Measurements from ENCODE around the gene P4HA2.

P4HA2 gene

DNA sequence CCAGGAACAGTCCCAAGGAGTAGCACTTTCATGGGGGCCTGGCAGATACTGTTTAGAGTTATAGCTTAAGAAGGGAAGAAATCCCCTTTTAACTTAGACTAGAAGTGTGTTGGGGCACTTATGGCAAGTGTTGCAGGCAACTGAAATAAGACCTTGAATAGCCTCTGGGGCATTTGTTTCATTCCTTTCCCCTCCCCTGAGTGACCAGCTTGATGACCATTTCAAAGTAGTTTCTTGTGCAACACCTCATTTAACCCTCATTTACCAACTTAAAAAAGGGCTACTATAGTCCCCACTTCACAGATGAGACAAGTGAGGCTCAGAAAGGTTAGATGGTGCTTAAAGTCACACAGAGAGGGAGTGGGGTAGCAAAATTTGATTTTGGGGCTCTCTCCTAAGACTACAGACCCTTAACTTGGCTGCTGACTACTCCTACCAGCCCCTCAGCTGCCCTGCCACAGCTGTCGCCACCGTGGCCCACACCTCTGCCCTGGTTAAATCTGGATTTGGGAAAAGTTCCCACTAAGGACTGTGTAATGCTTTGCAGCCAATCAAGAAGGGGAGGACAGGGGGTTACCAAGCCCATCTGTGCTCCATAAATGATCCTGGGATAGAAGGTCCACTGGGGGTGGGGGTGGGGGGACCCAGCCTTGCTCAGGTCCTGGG lies 35.4 kb upstream of the P4HA2 start:
- no peak for DNase-seq (ENCODE audit: low read depth)
- TF ChIP-seq CTCF (IDR thresholded peaks at IDR 0.05; ENCODE audit: low read length, missing control alignments): no peak
- H3K4me3 ChIP-seq (replicated peaks; ENCODE audit: low read depth, low read length): no peak overlapping the region

GRCh38 chr5:132261881-132262845 lies 34.5 kb upstream of the P4HA2 start:
- DNase-seq (ENCODE audit: low read depth): no peak
- H3K4me3 ChIP-seq (replicated peaks; ENCODE audit: low read depth, low read length): no peak overlapping the region
- TF ChIP-seq CTCF (IDR thresholded peaks at IDR 0.05; ENCODE audit: low read length, missing control alignments): no peak

DNA sequence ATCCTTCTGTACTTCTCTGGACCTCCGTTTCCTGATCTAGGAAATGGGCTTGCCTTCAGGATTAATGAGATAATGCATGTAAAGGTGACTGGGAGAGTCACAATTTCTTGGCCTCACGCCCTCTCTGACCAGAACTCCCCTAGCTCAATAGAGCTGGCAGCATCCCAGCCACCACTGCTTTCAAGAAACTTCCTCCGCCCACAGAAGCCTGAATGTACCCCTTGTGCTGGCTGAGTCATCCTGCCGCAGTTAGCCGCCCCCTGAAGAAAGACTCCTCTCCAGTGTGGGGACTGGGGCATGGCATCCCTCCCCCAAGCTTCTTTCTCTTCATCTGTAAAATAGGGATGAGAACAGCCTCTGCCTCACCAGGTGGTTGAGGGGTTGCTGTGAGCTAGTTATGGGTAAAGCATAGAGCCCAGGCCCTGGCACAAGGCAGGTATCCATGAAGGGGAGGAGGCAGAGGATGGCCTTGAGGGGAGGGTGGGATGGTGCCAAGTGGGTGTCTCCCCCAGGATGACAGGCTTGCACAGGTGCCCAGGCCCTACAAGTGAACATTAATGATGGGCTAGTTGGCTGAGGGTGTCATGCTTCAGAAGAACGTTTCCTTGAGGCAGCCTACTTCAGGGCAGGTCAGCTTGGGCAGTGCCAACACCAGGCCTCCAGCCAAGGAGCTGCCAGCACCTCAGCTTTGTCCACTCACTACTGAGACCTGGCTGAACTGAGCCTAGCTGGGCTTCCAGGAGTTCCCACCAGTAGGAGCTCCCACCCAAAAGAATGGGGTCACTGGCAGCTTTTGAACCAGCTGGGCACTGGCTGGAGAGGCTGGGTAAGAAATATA lies 33.3 kb upstream of the P4HA2 start:
- DNase-seq (ENCODE audit: low read depth): peak; percentile 89
- no peak overlapping the region for H3K4me3 ChIP-seq (replicated peaks; ENCODE audit: low read depth, low read length)
- TF ChIP-seq CTCF (IDR thresholded peaks at IDR 0.05; ENCODE audit: low read length, missing control alignments): no peak

GRCh38 chr5:132260051-132260450 lies 32.4 kb upstream of the P4HA2 start:
- no peak overlapping the region for H3K4me3 ChIP-seq (replicated peaks; ENCODE audit: low read depth, low read length)
- TF ChIP-seq CTCF (IDR thresholded peaks at IDR 0.05; ENCODE audit: low read length, missing control alignments): no peak
- DNase-seq (ENCODE audit: low read depth): peak; percentile 30

DNA sequence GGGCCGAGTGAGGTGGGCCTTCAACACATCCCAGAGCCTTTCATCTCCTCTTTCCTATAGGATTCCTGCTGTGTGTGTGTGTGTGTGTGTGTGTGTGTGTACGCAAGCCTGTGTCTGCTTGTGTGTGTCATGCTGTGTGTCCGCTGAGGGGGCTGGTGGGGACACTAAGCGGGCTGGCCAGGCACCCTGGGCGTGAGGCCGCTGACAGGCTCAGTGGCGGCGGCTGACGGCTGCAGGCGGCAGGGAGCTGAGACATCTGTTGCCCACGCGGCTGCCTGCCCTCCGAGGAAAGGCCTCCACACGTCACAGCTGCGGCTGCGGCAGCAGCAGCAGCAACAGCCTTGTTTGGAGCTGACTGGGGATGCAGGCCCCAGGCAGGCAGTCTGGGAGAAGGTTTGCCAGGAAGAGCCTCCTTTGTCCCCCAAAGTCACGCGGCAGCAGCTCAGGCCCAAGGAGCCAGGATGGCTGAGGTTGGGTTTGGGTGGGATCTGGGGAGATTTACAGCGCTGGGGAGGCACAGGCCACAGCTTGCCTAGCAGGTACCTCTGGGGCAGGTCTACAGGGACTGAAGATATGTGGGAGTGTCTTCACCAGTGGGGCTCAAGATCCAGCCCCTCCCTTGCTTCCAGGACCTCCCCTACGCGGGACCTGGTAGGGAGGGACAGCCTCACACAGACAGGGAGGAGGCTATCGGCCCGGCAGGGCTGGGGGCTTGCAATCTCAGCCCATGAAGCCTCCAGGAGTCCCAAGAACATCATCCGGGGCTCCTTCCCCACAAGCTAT lies 31.6 kb upstream of the P4HA2 start:
- peak; percentile 92 for DNase-seq (ENCODE audit: low read depth)
- peak overlapping the region; percentile 70 for H3K4me3 ChIP-seq (replicated peaks; ENCODE audit: low read depth, low read length)
- TF ChIP-seq CTCF (IDR thresholded peaks at IDR 0.05; ENCODE audit: low read length, missing control alignments): no peak
